ENCODE results near the gene CAPN14.

The CAPN14 gene

DNA sequence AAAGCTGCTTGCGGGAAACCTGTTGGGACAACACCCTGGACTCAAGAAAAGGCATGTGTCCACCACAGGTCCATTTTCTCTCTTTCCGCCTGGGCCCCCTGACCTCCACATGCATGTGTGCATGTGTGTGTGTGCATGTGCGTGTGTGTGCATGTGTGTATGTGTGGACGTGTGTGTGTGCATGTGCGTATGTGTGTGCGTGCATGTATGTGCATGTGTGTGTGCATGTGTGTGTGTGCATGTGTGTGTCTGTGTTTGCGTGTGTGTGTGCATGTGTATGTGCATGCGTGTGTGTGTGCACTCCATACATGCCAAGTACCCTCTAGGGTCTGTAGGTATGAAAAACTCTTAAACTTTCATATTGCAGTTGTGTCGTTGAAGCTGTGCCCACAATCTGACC is 16.3 kb downstream of the CAPN14 start:
- no peak overlapping the region for H3K4me3 ChIP-seq (ENCODE audit: low read depth in 1 of 5, low read length in 5 of 5)
- peaks cover 3 to 7% (median 6%) of the 10 kb centered on the region in 5 donors for H3K27me3 ChIP-seq (ENCODE audit: control insufficient read depth in 5 of 5, insufficient read depth in 4 of 5, low read length in 5 of 5)
- peaks cover 0 to 3% (median 0%) of the 10 kb centered on the region in 5 donors for H3K9me3 ChIP-seq (ENCODE audit: control insufficient read depth in 5 of 5, low read length in 5 of 5)
- no peaks in the 10 kb centered on the region for H3K36me3 ChIP-seq (ENCODE audit: control insufficient read depth in 5 of 5, insufficient read depth in 5 of 5, low read length in 5 of 5)
- no peaks in the 10 kb centered on the region for H3K4me1 ChIP-seq (ENCODE audit: control insufficient read depth in 5 of 5, insufficient read depth in 5 of 5, low read length in 5 of 5)
- no peak overlapping the region for H3K9ac ChIP-seq (ENCODE audit: low read length in 5 of 5)
- H3K27ac ChIP-seq (ENCODE audit: low read depth, low read length) = no peak overlapping the region

- H3K4me3 ChIP-seq (ENCODE audit: low read depth in 1 of 5, low read length in 5 of 5) = no peak overlapping the region
- H3K4me1 ChIP-seq (ENCODE audit: control insufficient read depth in 5 of 5, insufficient read depth in 5 of 5, low read length in 5 of 5) = no peaks in the 10 kb centered on the region
- H3K9ac ChIP-seq (ENCODE audit: low read length in 5 of 5) = no peak overlapping the region
- H3K27me3 ChIP-seq (ENCODE audit: control insufficient read depth in 5 of 5, insufficient read depth in 4 of 5, low read length in 5 of 5) = peaks cover 0 to 6% (median 3%) of the 10 kb centered on the region in 5 donors
- H3K9me3 ChIP-seq (ENCODE audit: control insufficient read depth in 5 of 5, low read length in 5 of 5) = peaks cover 0 to 3% (median 0%) of the 10 kb centered on the region in 5 donors
- H3K27ac ChIP-seq (ENCODE audit: low read depth, low read length) = no peak overlapping the region
- H3K36me3 ChIP-seq (ENCODE audit: control insufficient read depth in 5 of 5, insufficient read depth in 5 of 5, low read length in 5 of 5) = no peaks in the 10 kb centered on the region
Measured at GRCh38 chr2:31199206-31199605, 18.1 kb downstream of the CAPN14 start.

GRCh38 chr2:31197669-31198068 is 19.6 kb downstream of the CAPN14 start:
- Histone ChIP-seq H3K27ac (ENCODE audit: low read depth, low read length) (no peak overlapping the region), H3K27me3 (ENCODE audit: control insufficient read depth in 5 of 5, insufficient read depth in 4 of 5, low read length in 5 of 5) (peaks cover 0 to 6% (median 3%) of the 10 kb centered on the region in 5 donors), H3K4me1 (ENCODE audit: control insufficient read depth in 5 of 5, insufficient read depth in 5 of 5, low read length in 5 of 5) (no peaks in the 10 kb centered on the region), H3K4me3 (ENCODE audit: low read depth in 1 of 5, low read length in 5 of 5) (no peak overlapping the region), H3K36me3 (ENCODE audit: control insufficient read depth in 5 of 5, insufficient read depth in 5 of 5, low read length in 5 of 5) (no peaks in the 10 kb centered on the region), H3K9ac (ENCODE audit: low read length in 5 of 5) (no peak overlapping the region), H3K9me3 (ENCODE audit: control insufficient read depth in 5 of 5, low read length in 5 of 5) (peaks cover 0 to 3% (median 0%) of the 10 kb centered on the region in 5 donors)

GRCh38 chr2:31197166-31197565 is 20.1 kb downstream of the CAPN14 start:
- H3K36me3 ChIP-seq (ENCODE audit: control insufficient read depth in 5 of 5, insufficient read depth in 5 of 5, low read length in 5 of 5) = no peaks in the 10 kb centered on the region
- no peak overlapping the region for H3K4me3 ChIP-seq (ENCODE audit: low read depth in 1 of 5, low read length in 5 of 5)
- H3K4me1 ChIP-seq (ENCODE audit: control insufficient read depth in 5 of 5, insufficient read depth in 5 of 5, low read length in 5 of 5) = no peaks in the 10 kb centered on the region
- peaks cover 0 to 6% (median 3%) of the 10 kb centered on the region in 5 donors for H3K27me3 ChIP-seq (ENCODE audit: control insufficient read depth in 5 of 5, insufficient read depth in 4 of 5, low read length in 5 of 5)
- H3K9me3 ChIP-seq (ENCODE audit: control insufficient read depth in 5 of 5, low read length in 5 of 5) = peaks cover 0 to 3% (median 0%) of the 10 kb centered on the region in 5 donors
- no peak overlapping the region for H3K27ac ChIP-seq (ENCODE audit: low read depth, low read length)
- no peak overlapping the region for H3K9ac ChIP-seq (ENCODE audit: low read length in 5 of 5)

DNA sequence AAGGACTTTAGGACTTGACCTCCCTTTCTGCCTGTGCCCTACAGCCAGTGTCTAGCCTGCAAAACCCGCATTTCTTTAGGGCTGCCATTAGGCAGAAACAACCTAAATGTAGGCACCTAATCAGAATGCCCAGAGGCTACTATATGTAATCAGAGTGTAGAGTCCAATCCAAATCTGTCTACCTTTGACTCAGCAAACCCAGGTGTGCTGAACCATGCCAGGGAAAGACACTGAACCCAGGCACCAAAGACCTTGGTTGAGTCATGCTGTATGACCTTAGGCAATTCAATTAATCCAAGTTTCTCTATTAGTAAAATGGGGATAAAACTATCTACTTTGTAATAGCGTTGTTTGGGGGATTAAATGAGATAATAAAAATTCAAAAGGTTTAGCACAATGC is 20.7 kb downstream of the CAPN14 start:
- no peak overlapping the region for H3K9ac ChIP-seq (ENCODE audit: low read length in 5 of 5)
- H3K27me3 ChIP-seq (ENCODE audit: control insufficient read depth in 5 of 5, insufficient read depth in 4 of 5, low read length in 5 of 5) = peaks cover 0 to 6% (median 3%) of the 10 kb centered on the region in 5 donors
- H3K27ac ChIP-seq (ENCODE audit: low read depth, low read length) = no peak overlapping the region
- no peaks in the 10 kb centered on the region for H3K36me3 ChIP-seq (ENCODE audit: control insufficient read depth in 5 of 5, insufficient read depth in 5 of 5, low read length in 5 of 5)
- H3K4me1 ChIP-seq (ENCODE audit: control insufficient read depth in 5 of 5, insufficient read depth in 5 of 5, low read length in 5 of 5) = no peaks in the 10 kb centered on the region
- H3K4me3 ChIP-seq (ENCODE audit: low read depth in 1 of 5, low read length in 5 of 5) = no peak overlapping the region
- peaks cover 0 to 3% (median 0%) of the 10 kb centered on the region in 5 donors for H3K9me3 ChIP-seq (ENCODE audit: control insufficient read depth in 5 of 5, low read length in 5 of 5)

GRCh38 chr2:31193806-31194205 is 23.5 kb downstream of the CAPN14 start:
- no peak overlapping the region for H3K27ac ChIP-seq (ENCODE audit: low read depth, low read length)
- H3K27me3 ChIP-seq (ENCODE audit: control insufficient read depth in 5 of 5, insufficient read depth in 4 of 5, low read length in 5 of 5) = peaks cover 0 to 3% (median 0%) of the 10 kb centered on the region in 5 donors
- peaks cover 0 to 3% (median 0%) of the 10 kb centered on the region in 5 donors for H3K9me3 ChIP-seq (ENCODE audit: control insufficient read depth in 5 of 5, low read length in 5 of 5)
- no peak overlapping the region for H3K4me3 ChIP-seq (ENCODE audit: low read depth in 1 of 5, low read length in 5 of 5)
- H3K4me1 ChIP-seq (ENCODE audit: control insufficient read depth in 5 of 5, insufficient read depth in 5 of 5, low read length in 5 of 5) = no peaks in the 10 kb centered on the region
- H3K36me3 ChIP-seq (ENCODE audit: control insufficient read depth in 5 of 5, insufficient read depth in 5 of 5, low read length in 5 of 5) = no peaks in the 10 kb centered on the region
- H3K9ac ChIP-seq (ENCODE audit: low read length in 5 of 5) = no peak overlapping the region

- no peaks in the 10 kb centered on the region for H3K36me3 ChIP-seq (ENCODE audit: control insufficient read depth in 5 of 5, insufficient read depth in 5 of 5, low read length in 5 of 5)
- H3K9ac ChIP-seq (ENCODE audit: low read length in 5 of 5) = no peak overlapping the region
- H3K27ac ChIP-seq (ENCODE audit: low read depth, low read length) = no peak overlapping the region
- no peak overlapping the region for H3K4me3 ChIP-seq (ENCODE audit: low read depth in 1 of 5, low read length in 5 of 5)
- no peaks in the 10 kb centered on the region for H3K4me1 ChIP-seq (ENCODE audit: control insufficient read depth in 5 of 5, insufficient read depth in 5 of 5, low read length in 5 of 5)
- peaks cover 0 to 3% (median 0%) of the 10 kb centered on the region in 5 donors for H3K27me3 ChIP-seq (ENCODE audit: control insufficient read depth in 5 of 5, insufficient read depth in 4 of 5, low read length in 5 of 5)
- H3K9me3 ChIP-seq (ENCODE audit: control insufficient read depth in 5 of 5, low read length in 5 of 5) = peaks cover 0 to 3% (median 0%) of the 10 kb centered on the region in 5 donors
Measured at GRCh38 chr2:31192851-31193392, 24.4 kb downstream of the CAPN14 start.

DNA sequence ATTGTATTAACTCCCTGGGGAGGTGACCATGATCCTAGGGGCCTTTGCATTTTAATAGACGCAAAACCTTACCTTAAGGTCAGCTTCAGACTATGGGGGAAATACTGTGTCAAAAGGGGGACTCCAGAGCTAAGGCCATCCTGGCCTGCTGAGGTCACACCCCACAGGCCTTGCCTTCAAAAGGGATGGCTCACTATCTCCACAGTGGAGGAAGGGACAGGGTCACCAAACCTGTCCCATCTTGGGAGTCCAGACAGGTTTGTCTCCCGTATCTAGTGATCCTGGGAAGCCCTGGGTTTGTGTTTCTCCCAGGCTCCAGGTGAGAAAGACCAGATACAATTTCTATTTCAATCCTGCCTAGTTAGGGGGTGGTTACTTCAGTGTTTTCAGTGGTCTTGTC is 24.9 kb downstream of the CAPN14 start:
- Histone ChIP-seq H3K27me3 (ENCODE audit: control insufficient read depth in 5 of 5, insufficient read depth in 4 of 5, low read length in 5 of 5) (peaks cover 0 to 3% (median 0%) of the 10 kb centered on the region in 5 donors), H3K9me3 (ENCODE audit: control insufficient read depth in 5 of 5, low read length in 5 of 5) (peaks cover 0 to 3% (median 0%) of the 10 kb centered on the region in 5 donors), H3K4me3 (ENCODE audit: low read depth in 1 of 5, low read length in 5 of 5) (no peak overlapping the region), H3K4me1 (ENCODE audit: control insufficient read depth in 5 of 5, insufficient read depth in 5 of 5, low read length in 5 of 5) (no peaks in the 10 kb centered on the region), H3K36me3 (ENCODE audit: control insufficient read depth in 5 of 5, insufficient read depth in 5 of 5, low read length in 5 of 5) (no peaks in the 10 kb centered on the region), H3K27ac (ENCODE audit: low read depth, low read length) (no peak overlapping the region), H3K9ac (ENCODE audit: low read length in 5 of 5) (no peak overlapping the region)

GRCh38 chr2:31191931-31192330 is 25.4 kb downstream of the CAPN14 start:
- H3K9me3 ChIP-seq (ENCODE audit: control insufficient read depth in 5 of 5, low read length in 5 of 5) = peaks cover 0 to 3% (median 0%) of the 10 kb centered on the region in 5 donors
- no peaks in the 10 kb centered on the region for H3K36me3 ChIP-seq (ENCODE audit: control insufficient read depth in 5 of 5, insufficient read depth in 5 of 5, low read length in 5 of 5)

DNA sequence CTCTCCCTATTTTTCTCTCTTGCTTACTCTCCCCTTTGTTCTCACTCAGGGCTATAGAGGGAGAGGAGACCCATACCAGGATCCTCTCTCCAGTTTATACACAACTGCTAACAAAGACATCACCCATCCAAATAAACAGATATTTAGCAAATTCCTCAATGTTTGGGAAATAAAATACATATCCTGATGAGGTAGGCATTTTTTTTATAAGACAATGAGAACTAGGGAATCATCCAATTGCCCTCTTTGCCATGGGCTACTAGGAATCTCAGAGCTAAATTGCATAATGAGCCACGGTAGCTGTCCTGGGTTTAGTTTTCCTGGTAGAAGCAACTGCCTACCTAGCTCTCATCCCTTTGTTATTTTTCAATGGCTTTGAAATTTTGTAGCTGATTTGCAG is 27.1 kb downstream of the CAPN14 start:
- Histone ChIP-seq H3K9ac (ENCODE audit: low read length in 5 of 5) (no peak overlapping the region), H3K4me1 (ENCODE audit: control insufficient read depth in 5 of 5, insufficient read depth in 5 of 5, low read length in 5 of 5) (no peaks in the 10 kb centered on the region), H3K36me3 (ENCODE audit: control insufficient read depth in 5 of 5, insufficient read depth in 5 of 5, low read length in 5 of 5) (no peaks in the 10 kb centered on the region), H3K4me3 (ENCODE audit: low read depth in 1 of 5, low read length in 5 of 5) (no peak overlapping the region), H3K9me3 (ENCODE audit: control insufficient read depth in 5 of 5, low read length in 5 of 5) (no peaks in the 10 kb centered on the region), H3K27ac (ENCODE audit: low read depth, low read length) (no peak overlapping the region), H3K27me3 (ENCODE audit: control insufficient read depth in 5 of 5, insufficient read depth in 4 of 5, low read length in 5 of 5) (peaks cover 0 to 3% (median 3%) of the 10 kb centered on the region in 5 donors)

More at GRCh38 chr2:31191931-31192330, 25.4 kb downstream of the CAPN14 start:
- Histone ChIP-seq H3K4me1 (ENCODE audit: control insufficient read depth in 5 of 5, insufficient read depth in 5 of 5, low read length in 5 of 5) (no peaks in the 10 kb centered on the region), H3K27me3 (ENCODE audit: control insufficient read depth in 5 of 5, insufficient read depth in 4 of 5, low read length in 5 of 5) (peaks cover 0 to 3% (median 2%) of the 10 kb centered on the region in 5 donors), H3K9ac (ENCODE audit: low read length in 5 of 5) (no peak overlapping the region), H3K4me3 (ENCODE audit: low read depth in 1 of 5, low read length in 5 of 5) (no peak overlapping the region), H3K27ac (ENCODE audit: low read depth, low read length) (no peak overlapping the region)

Data from subcutaneous abdominal adipose tissue (tissue), 5 donors.